Measurements from ENCODE around the gene OSBP2.

DNA sequence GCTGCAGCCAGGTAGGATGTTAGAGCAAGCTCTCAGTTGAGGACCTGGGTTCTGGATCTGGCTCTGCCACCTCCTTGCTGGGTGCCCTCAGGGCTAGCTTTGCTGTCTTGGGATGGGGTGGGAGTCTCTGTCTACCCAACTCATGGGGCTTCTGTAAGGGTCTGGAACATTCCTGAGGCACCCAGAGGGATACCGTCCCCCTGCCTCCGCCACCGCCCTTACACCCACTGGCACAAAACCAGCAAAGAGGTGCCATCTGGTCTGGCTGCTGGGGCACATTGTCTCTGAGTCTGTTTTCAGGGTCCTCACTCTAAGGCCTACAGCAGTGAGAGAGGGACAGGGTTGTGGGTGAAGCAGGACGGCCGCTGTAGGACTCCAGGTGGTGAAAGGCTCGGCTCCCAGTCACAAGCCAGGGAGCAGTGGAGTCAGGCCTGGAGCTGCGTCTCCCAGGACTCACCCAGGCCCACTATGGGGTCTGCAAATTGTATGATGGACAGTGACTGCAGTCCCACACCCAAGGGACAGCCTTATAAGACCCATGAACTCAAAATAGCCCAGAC lies 189.0 kb downstream of the OSBP2 start:
- TF ChIP-seq STAT1 (conservative IDR thresholded peaks at IDR 0.05) = no peak
- TF ChIP-seq CEBPB (IDR thresholded peaks at IDR 0.05; ENCODE audit: borderline replicate concordance in 1 of 2, low read depth in 2 of 2, low read length in 2 of 2) = no peak
- TF ChIP-seq CBX5 (IDR thresholded peaks at IDR 0.05; ENCODE audit: low read depth) = no peak
- TF ChIP-seq, protein P1, sequence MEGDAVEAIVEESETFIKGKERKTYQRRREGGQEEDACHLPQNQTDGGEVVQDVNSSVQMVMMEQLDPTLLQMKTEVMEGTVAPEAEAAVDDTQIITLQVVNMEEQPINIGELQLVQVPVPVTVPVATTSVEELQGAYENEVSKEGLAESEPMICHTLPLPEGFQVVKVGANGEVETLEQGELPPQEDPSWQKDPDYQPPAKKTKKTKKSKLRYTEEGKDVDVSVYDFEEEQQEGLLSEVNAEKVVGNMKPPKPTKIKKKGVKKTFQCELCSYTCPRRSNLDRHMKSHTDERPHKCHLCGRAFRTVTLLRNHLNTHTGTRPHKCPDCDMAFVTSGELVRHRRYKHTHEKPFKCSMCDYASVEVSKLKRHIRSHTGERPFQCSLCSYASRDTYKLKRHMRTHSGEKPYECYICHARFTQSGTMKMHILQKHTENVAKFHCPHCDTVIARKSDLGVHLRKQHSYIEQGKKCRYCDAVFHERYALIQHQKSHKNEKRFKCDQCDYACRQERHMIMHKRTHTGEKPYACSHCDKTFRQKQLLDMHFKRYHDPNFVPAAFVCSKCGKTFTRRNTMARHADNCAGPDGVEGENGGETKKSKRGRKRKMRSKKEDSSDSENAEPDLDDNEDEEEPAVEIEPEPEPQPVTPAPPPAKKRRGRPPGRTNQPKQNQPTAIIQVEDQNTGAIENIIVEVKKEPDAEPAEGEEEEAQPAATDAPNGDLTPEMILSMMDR (IDR thresholded peaks at IDR 0.05 in 2 of 3, conservative IDR thresholded peaks at IDR 0.05 in 1 of 3; ENCODE audit: control insufficient read depth in 2 of 3, extremely low read depth in 1 of 3, insufficient read depth in 1 of 3, low read depth in 3 of 3, low read length in 3 of 3) = no peak
- TF ChIP-seq, protein P2, sequence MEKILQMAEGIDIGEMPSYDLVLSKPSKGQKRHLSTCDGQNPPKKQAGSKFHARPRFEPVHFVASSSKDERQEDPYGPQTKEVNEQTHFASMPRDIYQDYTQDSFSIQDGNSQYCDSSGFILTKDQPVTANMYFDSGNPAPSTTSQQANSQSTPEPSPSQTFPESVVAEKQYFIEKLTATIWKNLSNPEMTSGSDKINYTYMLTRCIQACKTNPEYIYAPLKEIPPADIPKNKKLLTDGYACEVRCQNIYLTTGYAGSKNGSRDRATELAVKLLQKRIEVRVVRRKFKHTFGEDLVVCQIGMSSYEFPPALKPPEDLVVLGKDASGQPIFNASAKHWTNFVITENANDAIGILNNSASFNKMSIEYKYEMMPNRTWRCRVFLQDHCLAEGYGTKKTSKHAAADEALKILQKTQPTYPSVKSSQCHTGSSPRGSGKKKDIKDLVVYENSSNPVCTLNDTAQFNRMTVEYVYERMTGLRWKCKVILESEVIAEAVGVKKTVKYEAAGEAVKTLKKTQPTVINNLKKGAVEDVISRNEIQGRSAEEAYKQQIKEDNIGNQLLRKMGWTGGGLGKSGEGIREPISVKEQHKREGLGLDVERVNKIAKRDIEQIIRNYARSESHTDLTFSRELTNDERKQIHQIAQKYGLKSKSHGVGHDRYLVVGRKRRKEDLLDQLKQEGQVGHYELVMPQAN (conservative IDR thresholded peaks at IDR 0.05) = no peak
- TF ChIP-seq CHD2 (IDR thresholded peaks at IDR 0.05; ENCODE audit: borderline replicate concordance, low read depth, low read length) = no peak
- TF ChIP-seq, protein P3, sequence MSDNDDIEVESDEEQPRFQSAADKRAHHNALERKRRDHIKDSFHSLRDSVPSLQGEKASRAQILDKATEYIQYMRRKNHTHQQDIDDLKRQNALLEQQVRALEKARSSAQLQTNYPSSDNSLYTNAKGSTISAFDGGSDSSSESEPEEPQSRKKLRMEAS (IDR thresholded peaks at IDR 0.05; ENCODE audit: low read depth, low read length) = no peak
- no peak for TF ChIP-seq HCFC1 (IDR thresholded peaks at IDR 0.05; ENCODE audit: low read length)
- TF ChIP-seq IKZF1 (conservative IDR thresholded peaks at IDR 0.05) = no peak
- TF ChIP-seq MTA3 (IDR thresholded peaks at IDR 0.05; ENCODE audit: borderline replicate concordance, low read length) = no peak
